ENCODE measurements around the gene CCNY. TPM values are rescaled to one million over a fixed set of nuclear protein-coding genes. Genes with fewer than 3 reads are reported as not detected.

Gene CCNY
- total RNA-seq, 1 experiment from 2014 or later = 62.2 TPM

- no peaks in the 10 kb centered on the region for H3K9me2 ChIP-seq (ENCODE audit: insufficient read depth)
- ChIA-PET RAD21 (ENCODE audit: low non-redundant PET in 1 of 2, low total read pairs in 2 of 2, uncharacterized antibody in 2 of 2, unreplicated experiment in 2 of 2) (no interaction called here), POLR2A (no interaction called here), CTCF (interaction anchor here (2.0 to 3.5 kb wide), 2 partner anchors 8 to 9 kb away, joined by 8 to 17 read pairs; no protein-coding TSS in a partner anchor)
- H3K9me3 ChIP-seq (ENCODE audit: control insufficient read depth in 1 of 2, insufficient read depth in 1 of 2, low read depth in 1 of 2, low read length in 2 of 2) = no peaks in the 10 kb centered on the region
- intact Hi-C loops (cut with micrococcal nuclease) = no loop called here
- no peak overlapping the region for H3K9ac ChIP-seq (ENCODE audit: low read length)
- no peaks in the 10 kb centered on the region for H3K79me2 ChIP-seq (ENCODE audit: insufficient read depth, low read length)
- no peak overlapping the region for H2AFZ ChIP-seq (ENCODE audit: low read depth, low read length, poor library complexity, severe bottlenecking)
- no peak overlapping the region for H3K27ac ChIP-seq (ENCODE audit: low read depth, low read length)
- H3K4me2 ChIP-seq (ENCODE audit: low read length) = no peak overlapping the region
- peaks cover 0 to 2% of the 10 kb centered on the region in 2 experiments; a peak in 1 of 4 replicates for H3K36me3 ChIP-seq (ENCODE audit: control insufficient read depth in 1 of 2, insufficient read depth in 2 of 2, low read length in 2 of 2)
- no peak for TF ChIP-seq EGR1 (IDR thresholded peaks at IDR 0.05; ENCODE audit: low read depth)
- TF ChIP-seq TCF7L2 (IDR thresholded peaks at IDR 0.05; ENCODE audit: borderline replicate concordance, extremely low read depth, insufficient read depth, insufficient read length) = no peak
- peaks cover 0 to 5% of the 10 kb centered on the region in 2 experiments; a peak in 2 of 4 replicates for H3K4me1 ChIP-seq (ENCODE audit: control insufficient read depth in 1 of 2, insufficient read depth in 2 of 2, low read length in 2 of 2)
- DNase-seq (ENCODE audit: low read depth, low spot score) (no peak), ATAC-seq (no peak)
- no TSS peak for BruUV-seq (replicated peaks)
- no peaks in the 10 kb centered on the region for H4K20me1 ChIP-seq (ENCODE audit: insufficient read depth)
- H3K4me3 ChIP-seq (replicated peaks in 1 of 2; ENCODE audit: low read depth in 1 of 2, low read length in 2 of 2) = no peak overlapping the region
- no peaks in the 10 kb centered on the region for H3K27me3 ChIP-seq (ENCODE audit: insufficient read depth, low read length)
These were observed 218.2 kb downstream of the CCNY start for GRCh38 chr10:35554461-35555056.

- Histone ChIP-seq H4K20me1 (ENCODE audit: insufficient read depth) (no peaks in the 10 kb centered on the region), H2AFZ (ENCODE audit: low read depth, low read length, poor library complexity, severe bottlenecking) (no peak overlapping the region), H3K9ac (ENCODE audit: low read length) (no peak overlapping the region), H3K79me2 (ENCODE audit: insufficient read depth, low read length) (no peaks in the 10 kb centered on the region), H3K9me2 (ENCODE audit: insufficient read depth) (no peaks in the 10 kb centered on the region), H3K4me2 (ENCODE audit: low read length) (no peak overlapping the region), H3K4me1 (ENCODE audit: control insufficient read depth in 1 of 2, insufficient read depth in 2 of 2, low read length in 2 of 2) (peaks cover 0 to 5% of the 10 kb centered on the region in 2 experiments; a peak in 2 of 4 replicates), H3K27ac (ENCODE audit: low read depth, low read length) (no peak overlapping the region), H3K36me3 (ENCODE audit: control insufficient read depth in 1 of 2, insufficient read depth in 2 of 2, low read length in 2 of 2) (peaks cover 0 to 2% of the 10 kb centered on the region in 2 experiments; a peak in 1 of 4 replicates), H3K27me3 (ENCODE audit: insufficient read depth, low read length) (no peaks in the 10 kb centered on the region), H3K9me3 (ENCODE audit: control insufficient read depth in 1 of 2, insufficient read depth in 1 of 2, low read depth in 1 of 2, low read length in 2 of 2) (no peaks in the 10 kb centered on the region), H3K4me3 (replicated peaks in 1 of 2; ENCODE audit: low read depth in 1 of 2, low read length in 2 of 2) (no peak overlapping the region)
- no TSS peak for BruUV-seq (replicated peaks)
- ChIA-PET POLR2A (no interaction called here), CTCF (interaction anchor here (2.0 kb wide), 1 partner anchor 10 kb away, joined by 8 read pairs; no protein-coding TSS in a partner anchor), RAD21 (ENCODE audit: low non-redundant PET in 1 of 2, low total read pairs in 2 of 2, uncharacterized antibody in 2 of 2, unreplicated experiment in 2 of 2) (no interaction called here)
- TF ChIP-seq SRF (IDR thresholded peaks at IDR 0.05; ENCODE audit: low read depth) = no peak
- TF ChIP-seq CTCF (IDR thresholded peaks at IDR 0.05 in 2 of 3, conservative IDR thresholded peaks at IDR 0.05 in 1 of 3; ENCODE audit: borderline replicate concordance in 1 of 3, insufficient read depth in 1 of 3, low read depth in 2 of 3, low read length in 2 of 3) = no peak
- TF ChIP-seq CBX3 (IDR thresholded peaks at IDR 0.05; ENCODE audit: low read depth) = no peak
- no peak for TF ChIP-seq ZNF274 (IDR thresholded peaks at IDR 0.05; ENCODE audit: low read depth, low read length)
- TF ChIP-seq POLR2A (IDR thresholded peaks at IDR 0.05; ENCODE audit: borderline replicate concordance, extremely low read depth, insufficient read depth, insufficient read length) = no peak
- intact Hi-C loops (cut with micrococcal nuclease) = no loop called here
- no peak for DNase-seq (ENCODE audit: low read depth, low spot score)
- ATAC-seq = no peak
These were observed 219.9 kb downstream of the CCNY start for GRCh38 chr10:35555962-35556930.

All from HCT116 (cell line).